DOHH2 (cell line): ENCODE measurements around the gene ROR1.

Source experiments
- EZH2phosphoT487 ChIP-seq: fragments of 200-600 bp; sonication (generic); IDR thresholded peaks from 2 replicates; pipeline ENCODE4 v1.6.1; 2017; ENCODE audit warnings: borderline replicate concordance, mild to moderate bottlenecking, antibody characterized with exemption, low read length, moderate library complexity, mixed read lengths
- TF ChIP-seq, protein P1 (sequence below): fragments of 200-600 bp; sonication (generic); IDR thresholded peaks from one replicate; pipeline ENCODE4 v1.5.1; 2014; ENCODE audit warnings: antibody characterized with exemption, mild to moderate bottlenecking, low read depth, low read length; ENCODE audit not compliant: poor library complexity, severe bottlenecking

DNA sequence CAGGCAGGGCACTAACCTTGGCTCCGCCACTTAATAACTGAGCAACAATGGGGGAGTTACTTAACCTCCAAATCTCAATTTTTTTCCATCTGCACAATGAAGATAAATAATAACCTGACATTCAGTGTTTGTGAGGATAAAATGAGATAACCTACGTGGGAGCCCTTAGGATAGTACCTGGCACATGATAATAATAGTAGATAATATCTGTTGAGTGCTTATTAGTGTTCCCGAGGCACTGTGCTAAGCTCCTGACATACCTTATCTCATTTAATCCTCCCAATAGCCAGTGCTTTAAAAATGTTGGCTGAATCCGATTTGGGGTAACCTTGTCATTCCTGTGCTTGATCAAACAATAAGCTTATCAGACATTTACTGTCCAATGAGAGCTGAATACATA is 300.9 kb downstream of the ROR1 start:
- TF ChIP-seq, protein P1, sequence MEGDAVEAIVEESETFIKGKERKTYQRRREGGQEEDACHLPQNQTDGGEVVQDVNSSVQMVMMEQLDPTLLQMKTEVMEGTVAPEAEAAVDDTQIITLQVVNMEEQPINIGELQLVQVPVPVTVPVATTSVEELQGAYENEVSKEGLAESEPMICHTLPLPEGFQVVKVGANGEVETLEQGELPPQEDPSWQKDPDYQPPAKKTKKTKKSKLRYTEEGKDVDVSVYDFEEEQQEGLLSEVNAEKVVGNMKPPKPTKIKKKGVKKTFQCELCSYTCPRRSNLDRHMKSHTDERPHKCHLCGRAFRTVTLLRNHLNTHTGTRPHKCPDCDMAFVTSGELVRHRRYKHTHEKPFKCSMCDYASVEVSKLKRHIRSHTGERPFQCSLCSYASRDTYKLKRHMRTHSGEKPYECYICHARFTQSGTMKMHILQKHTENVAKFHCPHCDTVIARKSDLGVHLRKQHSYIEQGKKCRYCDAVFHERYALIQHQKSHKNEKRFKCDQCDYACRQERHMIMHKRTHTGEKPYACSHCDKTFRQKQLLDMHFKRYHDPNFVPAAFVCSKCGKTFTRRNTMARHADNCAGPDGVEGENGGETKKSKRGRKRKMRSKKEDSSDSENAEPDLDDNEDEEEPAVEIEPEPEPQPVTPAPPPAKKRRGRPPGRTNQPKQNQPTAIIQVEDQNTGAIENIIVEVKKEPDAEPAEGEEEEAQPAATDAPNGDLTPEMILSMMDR: no peak
- no peak for TF ChIP-seq EZH2phosphoT487
